Loucy (cell line): ENCODE results near the gene DAB1.

Experiments
- H2AFZ ChIP-seq: fragments of 200-600 bp; sonication (generic); 2 replicates; pipeline ENCODE4 v1.6.0; 2016; ENCODE audit warnings: antibody characterized with exemption, mild to moderate bottlenecking, low read length, moderate library complexity
- H3F3A ChIP-seq: fragments of 200-600 bp; 2 replicates; pipeline ENCODE4 v1.6.0; 2016; ENCODE audit warnings: antibody characterized with exemption, low read depth, mild to moderate bottlenecking
- H3K27me3 ChIP-seq: fragments of 200-600 bp; sonication (generic); 2 replicates; pipeline ENCODE4 v1.6.1; 2014; ENCODE audit warnings: low read length, mild to moderate bottlenecking; ENCODE audit not compliant: insufficient read depth, poor library complexity, severe bottlenecking
- H3K36me3 ChIP-seq: fragments of 200-600 bp; sonication (generic); 2 replicates; pipeline ENCODE4 v1.6.1; 2016; ENCODE audit warnings: low read length; ENCODE audit not compliant: insufficient read depth
- H3K4me1 ChIP-seq: fragments of 200-600 bp; sonication (generic); 2 replicates; pipeline ENCODE4 v1.5.1; 2014; ENCODE audit warnings: low read length, mild to moderate bottlenecking; ENCODE audit not compliant: insufficient read depth, poor library complexity, severe bottlenecking
- H3K4me2 ChIP-seq: fragments of 200-600 bp; sonication (generic); 2 replicates; pipeline ENCODE4 v1.6.0; 2014; ENCODE audit warnings: antibody characterized with exemption, low read length, low read depth, mild to moderate bottlenecking; ENCODE audit not compliant: poor library complexity, severe bottlenecking
- H3K4me3 ChIP-seq: fragments of 200-600 bp; sonication (generic); 2 replicates; pipeline ENCODE4 v1.5.1; 2014; ENCODE audit warnings: low read length, mild to moderate bottlenecking, mixed read lengths; ENCODE audit not compliant: poor library complexity, severe bottlenecking
- H3K79me2 ChIP-seq: fragments of 200-600 bp; sonication (generic); 2 replicates; pipeline ENCODE4 v1.6.1; 2014; ENCODE audit warnings: low read length; ENCODE audit not compliant: insufficient read depth
- H3K9ac ChIP-seq: fragments of 200-600 bp; sonication (generic); 2 replicates; pipeline ENCODE4 v1.6.0; 2014; ENCODE audit warnings: mild to moderate bottlenecking, low read depth, low read length, moderate library complexity; ENCODE audit not compliant: poor library complexity, severe bottlenecking
- H3K9me2 ChIP-seq: fragments of 200-600 bp; sonication (generic); replicated peaks from 2 replicates; pipeline ENCODE4 v1.6.1; 2016; ENCODE audit warnings: low read depth, low read length, mixed read lengths
- H3K9me3 ChIP-seq: fragments of 200-600 bp; sonication (generic); 2 replicates; pipeline ENCODE4 v1.6.1; 2014; ENCODE audit warnings: mild to moderate bottlenecking, antibody characterized with exemption, low read length, low read depth; ENCODE audit not compliant: insufficient read depth
- H4K20me1 ChIP-seq: fragments of 200-600 bp; sonication (generic); 2 replicates; pipeline ENCODE4 v1.6.0; 2014; ENCODE audit warnings: antibody characterized with exemption, low read length, mild to moderate bottlenecking; ENCODE audit not compliant: insufficient read depth, poor library complexity, severe bottlenecking
- CTCF ChIP-seq: fragments of 200-600 bp; sonication (generic); conservative IDR thresholded peaks from 2 replicates; pipeline ENCODE4 v1.5.1; 2014; ENCODE audit warnings: mild to moderate bottlenecking, antibody characterized with exemption, low read length
- EZH2phosphoT487 ChIP-seq: fragments of 200-600 bp; IDR thresholded peaks from 2 replicates; pipeline ENCODE4 v1.6.1; 2018; ENCODE audit warnings: antibody characterized with exemption, mild to moderate bottlenecking, moderate library complexity, borderline replicate concordance

Gene DAB1

GRCh38 chr1:57325536-57325935 lies 98.3 kb downstream of the DAB1 start:
- H3K4me2 ChIP-seq, result no peak overlapping the region
- no peaks in the 10 kb centered on the region for H3K36me3 ChIP-seq
- H3K4me1 ChIP-seq, result no peaks in the 10 kb centered on the region

DNA sequence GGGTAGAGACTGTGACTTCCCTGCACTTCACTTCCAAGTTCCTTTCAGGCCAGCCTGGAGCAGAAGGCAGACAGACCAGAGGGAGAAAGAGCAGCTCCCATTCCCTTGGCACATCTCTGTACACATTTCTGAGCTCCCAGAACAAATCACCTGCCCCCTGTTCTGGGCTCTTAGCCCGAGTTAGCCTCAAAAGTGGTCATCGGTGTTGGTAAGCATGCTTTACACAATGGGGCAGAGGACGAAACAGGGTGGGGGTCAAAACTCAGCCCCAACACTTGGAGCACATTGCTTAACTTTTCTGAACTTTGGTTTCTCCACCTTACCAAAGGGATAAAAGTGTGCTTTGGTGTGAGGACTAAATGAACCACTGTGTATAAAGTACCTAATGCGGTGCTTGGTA lies 98.7 kb downstream of the DAB1 start:
- no peaks in the 10 kb centered on the region for H3K27me3 ChIP-seq
- no peak overlapping the region for H3K9ac ChIP-seq
- H3K4me3 ChIP-seq, result no peak overlapping the region
- no peaks in the 10 kb centered on the region for H3K9me2 ChIP-seq
- H3F3A ChIP-seq, result no peaks in the 10 kb centered on the region
- H4K20me1 ChIP-seq, result no peaks in the 10 kb centered on the region
- no peaks in the 10 kb centered on the region for H3K4me1 ChIP-seq
- no peaks in the 10 kb centered on the region for H3K9me3 ChIP-seq
- TF ChIP-seq CTCF (no peak), EZH2phosphoT487 (no peak)
- H3K36me3 ChIP-seq, result no peaks in the 10 kb centered on the region
- no peak overlapping the region for H3K4me2 ChIP-seq
- no peaks in the 10 kb centered on the region for H3K79me2 ChIP-seq
- no peak overlapping the region for H2AFZ ChIP-seq

More at GRCh38 chr1:57325536-57325935, 98.3 kb downstream of the DAB1 start:
- Histone ChIP-seq H3F3A (no peaks in the 10 kb centered on the region), H3K9ac (no peak overlapping the region), H2AFZ (no peak overlapping the region), H3K9me3 (no peaks in the 10 kb centered on the region), H3K27me3 (no peaks in the 10 kb centered on the region), H3K4me3 (no peak overlapping the region), H3K79me2 (no peaks in the 10 kb centered on the region), H3K9me2 (no peaks in the 10 kb centered on the region), H4K20me1 (no peaks in the 10 kb centered on the region)
- TF ChIP-seq CTCF (no peak), EZH2phosphoT487 (no peak)

GRCh38 chr1:57324388-57324787 lies 99.5 kb downstream of the DAB1 start:
- Histone ChIP-seq H3F3A (no peaks in the 10 kb centered on the region), H4K20me1 (no peaks in the 10 kb centered on the region), H3K36me3 (no peaks in the 10 kb centered on the region), H3K4me2 (no peak overlapping the region), H2AFZ (no peak overlapping the region), H3K4me3 (no peak overlapping the region), H3K27me3 (no peaks in the 10 kb centered on the region), H3K79me2 (no peaks in the 10 kb centered on the region), H3K9me2 (no peaks in the 10 kb centered on the region), H3K9ac (no peak overlapping the region), H3K9me3 (no peaks in the 10 kb centered on the region), H3K4me1 (peaks cover under 1% of the 10 kb centered on the region)
- TF ChIP-seq CTCF, result no peak
- TF ChIP-seq EZH2phosphoT487, result no peak
